Uterus (tissue), 2 donors: Measurements from ENCODE around the gene PTPRE.

Experiments used
- CTCF ChIP-seq, 4 experiments: fragments of 200-600 bp in 2 of 4; fragments of 450-650 bp in 2 of 4; sonication (generic) in 2 of 4; IDR thresholded peaks; one replicate each; pipeline ENCODE4 v1.5.1; 2016 to 2019; ENCODE audit warnings: antibody characterized with exemption in 4 of 4, mild to moderate bottlenecking in 2 of 4, moderate library complexity in 1 of 4
- POLR2A ChIP-seq, 2 donors: fragments of 450-650 bp; IDR thresholded peaks; one replicate each; pipeline ENCODE4 v1.6.1; 2016; ENCODE audit warnings: antibody characterized with exemption in 2 of 2, mild to moderate bottlenecking in 1 of 2, moderate library complexity in 1 of 2

- TF ChIP-seq CTCF (IDR thresholded peaks at IDR 0.05) (no peak), POLR2A (IDR thresholded peaks at IDR 0.05) (no peak)
These were observed 149.6 kb downstream of the PTPRE start for GRCh38 chr10:128056303-128057050.
